ENCODE data around the gene MPI. TPM values are rescaled to one million over a fixed set of nuclear protein-coding genes. Genes with fewer than 3 reads are reported as not detected.

Gene MPI
- total and polyA plus RNA-seq, 10 of the 15 experiments (the other 5 are each of a cell fraction or from before 2014, with no cell fraction given): 35.6 to 93.9 (median 44.1) TPM

DNA sequence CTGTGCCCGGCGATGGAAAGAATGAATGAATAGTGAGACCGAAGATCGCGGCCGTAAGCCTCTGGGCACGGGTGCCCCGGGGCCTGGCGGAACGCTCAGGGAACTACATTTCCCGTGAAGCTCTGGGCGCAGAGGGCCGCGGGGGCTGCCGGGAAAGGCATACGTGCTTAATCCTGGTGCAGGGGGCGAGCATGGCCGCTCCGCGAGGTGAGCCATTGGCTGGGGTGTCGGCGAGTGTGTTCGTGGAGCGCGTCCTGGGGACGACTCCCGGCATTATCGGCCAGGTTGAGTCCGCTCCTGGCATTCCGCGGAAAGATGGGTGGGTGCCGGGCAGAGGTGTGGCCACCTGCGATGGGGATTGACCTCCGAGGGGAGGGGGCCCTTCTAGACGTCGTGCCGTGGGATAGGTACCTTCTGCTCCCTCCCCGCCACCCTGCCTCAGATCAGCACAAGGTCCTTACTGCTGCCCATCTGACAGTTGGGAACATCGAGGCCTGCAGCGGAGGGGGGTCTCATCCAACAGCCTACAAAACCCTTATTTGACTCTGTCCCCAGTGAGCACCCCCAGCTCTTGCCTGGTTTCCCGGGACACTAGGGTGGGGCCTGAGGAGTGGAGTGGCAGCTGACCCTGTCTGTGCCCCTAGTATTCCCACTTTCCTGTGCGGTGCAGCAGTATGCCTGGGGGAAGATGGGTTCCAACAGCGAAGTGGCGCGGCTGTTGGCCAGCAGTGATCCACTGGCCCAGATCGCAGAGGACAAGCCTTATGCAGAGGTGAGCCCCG, at the start of gene MPI (continued):
- TF ChIP-seq SREBF2 (IDR thresholded peaks at IDR 0.05; ENCODE audit: low read length) (0 out of 2 replicates have a peak, but pooled peaks have one; percentile 26), TAF1 (IDR thresholded peaks at IDR 0.05; ENCODE audit: borderline replicate concordance, low read depth, low read length) (peak; percentile 89), TBL1XR1 (IDR thresholded peaks at IDR 0.05; ENCODE audit: low read depth, low read length) (0 out of 2 replicates have a peak, but pooled peaks have one; percentile 46)
- TF ChIP-seq, protein P1, sequence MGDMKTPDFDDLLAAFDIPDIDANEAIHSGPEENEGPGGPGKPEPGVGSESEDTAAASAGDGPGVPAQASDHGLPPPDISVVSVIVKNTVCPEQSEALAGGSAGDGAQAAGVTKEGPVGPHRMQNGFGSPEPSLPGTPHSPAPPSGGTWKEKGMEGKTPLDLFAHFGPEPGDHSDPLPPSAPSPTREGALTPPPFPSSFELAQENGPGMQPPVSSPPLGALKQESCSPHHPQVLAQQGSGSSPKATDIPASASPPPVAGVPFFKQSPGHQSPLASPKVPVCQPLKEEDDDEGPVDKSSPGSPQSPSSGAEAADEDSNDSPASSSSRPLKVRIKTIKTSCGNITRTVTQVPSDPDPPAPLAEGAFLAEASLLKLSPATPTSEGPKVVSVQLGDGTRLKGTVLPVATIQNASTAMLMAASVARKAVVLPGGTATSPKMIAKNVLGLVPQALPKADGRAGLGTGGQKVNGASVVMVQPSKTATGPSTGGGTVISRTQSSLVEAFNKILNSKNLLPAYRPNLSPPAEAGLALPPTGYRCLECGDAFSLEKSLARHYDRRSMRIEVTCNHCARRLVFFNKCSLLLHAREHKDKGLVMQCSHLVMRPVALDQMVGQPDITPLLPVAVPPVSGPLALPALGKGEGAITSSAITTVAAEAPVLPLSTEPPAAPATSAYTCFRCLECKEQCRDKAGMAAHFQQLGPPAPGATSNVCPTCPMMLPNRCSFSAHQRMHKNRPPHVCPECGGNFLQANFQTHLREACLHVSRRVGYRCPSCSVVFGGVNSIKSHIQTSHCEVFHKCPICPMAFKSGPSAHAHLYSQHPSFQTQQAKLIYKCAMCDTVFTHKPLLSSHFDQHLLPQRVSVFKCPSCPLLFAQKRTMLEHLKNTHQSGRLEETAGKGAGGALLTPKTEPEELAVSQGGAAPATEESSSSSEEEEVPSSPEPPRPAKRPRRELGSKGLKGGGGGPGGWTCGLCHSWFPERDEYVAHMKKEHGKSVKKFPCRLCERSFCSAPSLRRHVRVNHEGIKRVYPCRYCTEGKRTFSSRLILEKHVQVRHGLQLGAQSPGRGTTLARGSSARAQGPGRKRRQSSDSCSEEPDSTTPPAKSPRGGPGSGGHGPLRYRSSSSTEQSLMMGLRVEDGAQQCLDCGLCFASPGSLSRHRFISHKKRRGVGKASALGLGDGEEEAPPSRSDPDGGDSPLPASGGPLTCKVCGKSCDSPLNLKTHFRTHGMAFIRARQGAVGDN (IDR thresholded peaks at IDR 0.05): peak; percentile 88; the same call in 1 of the 2 replicates

All from GM12878 (cell line).